Activated T-helper 1 cell treated with anti-CD3 and anti-CD28 coated beads, Interleukin-12 subunit alpha, Interleukin-12 subunit beta, Interleukin-2, Interleukin-4 antibody, amounts not matched to agents 30 ng/mL and 10 ng/mL and 1 ng/mL, durations not matched to agents 14 hours and 24 hours and 36 hours (primary cell): ENCODE data around the gene ALPL. TPM values are rescaled to one million over a fixed set of nuclear protein-coding genes. Genes with fewer than 3 reads are reported as not detected.

Source experiments
- DNase-seq: peaks from one replicate; pipeline ENCODE4 v3.0.0; 2021; ENCODE audit warnings: low spot score
- H3K27ac Mint-ChIP-seq: one replicate; pipeline ENCODE4 v1.8.0; 2021; ENCODE audit warnings: mild to moderate bottlenecking, mixed read lengths
- H3K27me3 Mint-ChIP-seq: one replicate; pipeline ENCODE4 v1.8.0; 2022; ENCODE audit warnings: mild to moderate bottlenecking, moderate library complexity, mixed read lengths; ENCODE audit not compliant: insufficient read depth
- H3K36me3 Mint-ChIP-seq: one replicate; pipeline ENCODE4 v1.8.0; 2021; ENCODE audit warnings: low read depth, mixed read lengths
- H3K4me1 Mint-ChIP-seq: one replicate; pipeline ENCODE4 v1.8.0; 2021; ENCODE audit warnings: low read depth, mixed read lengths
- H3K4me3 Mint-ChIP-seq: one replicate; pipeline ENCODE4 v1.8.0; 2021; ENCODE audit warnings: mild to moderate bottlenecking, moderate library complexity, mixed read lengths
- H3K9me3 Mint-ChIP-seq: one replicate; pipeline ENCODE4 v1.8.0; 2021; ENCODE audit warnings: mixed read lengths
- intact Hi-C: fragments of 100-400 bp; cut with micrococcal nuclease; formaldehyde crosslinking; loops from one replicate; pipeline ENCODE4 v1.15.1; 2024
- total RNA-seq: library from RNA; stranded (reverse); gene quantifications from 2 replicates; pipeline ENCODE4 v1.2.3, GENCODE V29; 2022

ALPL gene
- total RNA-seq, 1 donor from 2014 or later = not detected

- H3K4me1 Mint-ChIP-seq = no peaks in the 10 kb centered on the region
- H3K27ac Mint-ChIP-seq = no peak overlapping the region
- no peaks in the 10 kb centered on the region for H3K36me3 Mint-ChIP-seq
- H3K9me3 Mint-ChIP-seq = no peaks in the 10 kb centered on the region
- intact Hi-C loops = no loop called here
- peaks cover 3% of the 10 kb centered on the region for H3K27me3 Mint-ChIP-seq
- no peak overlapping the region for H3K4me3 Mint-ChIP-seq
- no peak for DNase-seq
These were observed 77.8 kb downstream of the ALPL start for GRCh38 chr1:21586846-21587601.

- Mint-ChIP-seq H3K9me3 (no peaks in the 10 kb centered on the region), H3K36me3 (no peaks in the 10 kb centered on the region), H3K4me3 (no peak overlapping the region), H3K27ac (no peak overlapping the region), H3K27me3 (peaks cover 3% of the 10 kb centered on the region), H3K4me1 (no peaks in the 10 kb centered on the region)
- intact Hi-C loops = no loop called here
- DNase-seq = no peak
These were observed 78.4 kb downstream of the ALPL start for GRCh38 chr1:21587602-21587953.

- intact Hi-C loops = no loop called here
- Mint-ChIP-seq H3K27ac (no peak overlapping the region), H3K9me3 (no peaks in the 10 kb centered on the region), H3K4me3 (no peak overlapping the region), H3K27me3 (peaks cover 3% of the 10 kb centered on the region), H3K36me3 (no peaks in the 10 kb centered on the region), H3K4me1 (no peaks in the 10 kb centered on the region)
- DNase-seq = no peak
These were observed 80.4 kb downstream of the ALPL start for GRCh38 chr1:21589618-21590017.

DNA sequence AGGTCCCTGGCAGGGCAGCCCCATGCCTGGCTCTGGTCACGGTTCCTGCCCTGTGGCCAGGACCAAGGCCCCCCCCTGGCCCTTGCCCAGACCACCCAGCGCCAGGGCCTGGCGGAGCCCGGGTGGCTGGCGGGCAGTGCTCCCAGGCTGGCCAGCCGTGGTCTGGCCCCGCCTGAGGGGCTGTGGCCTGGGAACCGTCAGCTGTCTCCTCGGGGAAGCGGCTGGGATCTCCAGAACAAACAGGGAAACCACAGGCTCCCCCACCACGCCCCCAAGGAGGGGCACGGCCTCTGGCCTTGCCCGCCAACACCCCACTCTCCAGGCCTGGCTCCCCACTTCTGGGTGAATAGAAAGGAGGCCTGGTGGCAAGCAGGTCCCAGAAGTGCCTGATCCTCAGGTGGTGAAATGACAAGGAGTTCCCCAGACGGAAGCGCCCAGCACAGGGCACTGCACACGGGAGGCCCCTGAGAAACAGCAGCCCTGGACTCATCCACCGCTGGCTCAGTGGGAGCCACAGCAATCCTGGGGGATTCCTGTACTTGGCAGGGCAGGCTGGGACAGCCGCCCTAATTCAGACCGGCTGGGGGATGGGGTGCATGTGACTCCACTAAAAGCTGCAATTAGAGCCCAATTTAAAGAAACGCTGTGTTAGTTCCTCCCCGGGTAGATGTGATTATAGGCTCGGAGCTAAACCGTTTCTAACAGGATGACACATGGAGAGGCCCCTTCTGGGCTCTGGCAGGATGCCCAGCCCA is 81.1 kb downstream of the ALPL start:
- H3K27me3 Mint-ChIP-seq = peaks cover 3% of the 10 kb centered on the region
- H3K27ac Mint-ChIP-seq = no peak overlapping the region
- no peaks in the 10 kb centered on the region for H3K4me1 Mint-ChIP-seq
- H3K36me3 Mint-ChIP-seq = no peaks in the 10 kb centered on the region
- DNase-seq = no peak
- no peaks in the 10 kb centered on the region for H3K9me3 Mint-ChIP-seq
- intact Hi-C loops = no loop called here
- no peak overlapping the region for H3K4me3 Mint-ChIP-seq

DNA sequence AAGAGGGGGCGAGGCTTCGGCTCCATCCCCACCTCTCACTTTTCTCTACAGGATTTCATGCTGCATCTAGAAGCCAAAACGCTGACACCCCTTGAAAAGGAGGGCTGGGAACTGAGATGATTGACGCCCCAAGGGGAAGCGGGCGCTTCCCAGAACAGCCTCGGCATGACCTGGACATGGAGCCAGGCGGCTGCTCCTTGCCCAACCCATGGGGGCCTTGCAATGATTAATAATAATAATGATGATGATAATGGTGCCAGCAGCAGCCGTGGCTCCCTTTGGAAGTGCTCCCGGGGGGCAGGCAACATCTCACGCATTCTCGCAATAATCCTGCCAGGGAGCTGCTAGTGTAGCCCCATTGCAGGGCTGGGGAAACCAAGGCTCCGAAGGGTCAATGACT is 81.7 kb downstream of the ALPL start:
- Mint-ChIP-seq H3K4me1 (no peaks in the 10 kb centered on the region), H3K4me3 (no peak overlapping the region), H3K27me3 (peaks cover 6% of the 10 kb centered on the region), H3K36me3 (no peaks in the 10 kb centered on the region), H3K9me3 (no peaks in the 10 kb centered on the region), H3K27ac (no peak overlapping the region)
- intact Hi-C loops = no loop called here
- DNase-seq = no peak

DNA sequence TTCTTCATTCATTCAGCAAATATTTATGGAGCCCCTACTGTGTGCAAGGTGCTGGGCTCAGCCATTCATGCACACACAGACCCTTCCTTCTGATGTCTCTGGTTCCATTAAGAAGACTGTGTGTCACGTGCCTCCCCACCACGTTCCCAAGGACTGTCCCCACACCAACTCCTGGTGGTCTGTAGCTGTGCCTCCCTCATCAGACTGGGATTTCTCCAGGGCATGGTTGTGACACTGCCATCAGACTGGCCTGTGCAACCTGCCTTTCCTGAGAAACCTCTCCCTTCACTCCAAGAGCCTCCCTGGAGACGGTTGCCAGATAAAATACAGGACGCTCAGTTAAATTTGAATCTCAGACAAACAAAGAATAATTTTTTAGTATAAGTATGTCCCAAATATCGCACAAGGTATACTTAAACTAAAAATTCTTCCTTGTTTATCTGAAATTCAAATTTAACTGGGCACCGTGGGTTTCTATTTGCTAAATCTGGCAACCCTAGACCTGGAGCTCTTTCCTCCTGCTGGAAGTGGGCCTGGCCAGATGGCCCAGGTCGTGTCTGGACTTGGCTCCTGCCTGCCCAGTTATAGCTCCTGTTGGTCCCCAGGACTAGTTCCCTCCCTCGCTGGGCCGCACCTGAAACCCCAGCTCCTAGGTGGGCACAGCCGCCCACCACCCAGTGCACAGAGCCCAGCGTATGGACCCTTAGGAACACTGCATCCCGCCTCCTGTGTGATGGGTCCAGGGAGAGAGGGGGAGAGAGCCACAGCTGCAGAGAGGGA is 83.1 kb downstream of the ALPL start:
- H3K36me3 Mint-ChIP-seq = no peaks in the 10 kb centered on the region
- intact Hi-C loops = no loop called here
- no peak overlapping the region for H3K27ac Mint-ChIP-seq
- no peak overlapping the region for H3K4me3 Mint-ChIP-seq
- H3K9me3 Mint-ChIP-seq = no peaks in the 10 kb centered on the region
- peaks cover 6% of the 10 kb centered on the region for H3K27me3 Mint-ChIP-seq
- DNase-seq = no peak
- H3K4me1 Mint-ChIP-seq = no peaks in the 10 kb centered on the region

- H3K27ac Mint-ChIP-seq = no peak overlapping the region
- H3K4me1 Mint-ChIP-seq = no peaks in the 10 kb centered on the region
- no peaks in the 10 kb centered on the region for H3K9me3 Mint-ChIP-seq
- no peaks in the 10 kb centered on the region for H3K36me3 Mint-ChIP-seq
- intact Hi-C loops = no loop called here
- peaks cover 6% of the 10 kb centered on the region for H3K27me3 Mint-ChIP-seq
- no peak overlapping the region for H3K4me3 Mint-ChIP-seq
- DNase-seq = no peak
These were observed 84.0 kb downstream of the ALPL start for GRCh38 chr1:21593231-21593630.

DNA sequence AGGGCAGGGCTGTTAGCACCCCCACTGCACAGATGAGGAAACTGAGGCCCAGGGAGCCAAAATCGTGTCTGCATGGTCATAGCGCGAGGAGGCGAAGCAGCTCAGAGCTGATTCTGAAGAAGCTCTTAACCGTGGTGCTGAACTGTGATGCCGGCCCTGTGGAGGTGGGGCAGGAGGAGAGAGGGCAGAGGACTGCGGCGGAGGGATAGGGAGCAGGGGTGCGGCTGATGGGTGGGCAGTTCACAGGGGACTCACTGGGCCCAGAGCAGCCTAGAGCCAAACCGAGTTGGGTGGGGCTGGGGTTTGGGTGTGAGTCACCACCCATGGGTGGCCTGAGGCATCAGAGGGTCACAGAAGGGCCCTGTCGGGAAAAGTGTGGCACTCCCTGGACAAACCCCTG is 85.3 kb downstream of the ALPL start:
- no peaks in the 10 kb centered on the region for H3K36me3 Mint-ChIP-seq
- H3K27ac Mint-ChIP-seq = no peak overlapping the region
- DNase-seq = no peak
- intact Hi-C loops = no loop called here
- H3K9me3 Mint-ChIP-seq = no peaks in the 10 kb centered on the region
- peaks cover 6% of the 10 kb centered on the region for H3K27me3 Mint-ChIP-seq
- no peaks in the 10 kb centered on the region for H3K4me1 Mint-ChIP-seq
- H3K4me3 Mint-ChIP-seq = no peak overlapping the region

DNA sequence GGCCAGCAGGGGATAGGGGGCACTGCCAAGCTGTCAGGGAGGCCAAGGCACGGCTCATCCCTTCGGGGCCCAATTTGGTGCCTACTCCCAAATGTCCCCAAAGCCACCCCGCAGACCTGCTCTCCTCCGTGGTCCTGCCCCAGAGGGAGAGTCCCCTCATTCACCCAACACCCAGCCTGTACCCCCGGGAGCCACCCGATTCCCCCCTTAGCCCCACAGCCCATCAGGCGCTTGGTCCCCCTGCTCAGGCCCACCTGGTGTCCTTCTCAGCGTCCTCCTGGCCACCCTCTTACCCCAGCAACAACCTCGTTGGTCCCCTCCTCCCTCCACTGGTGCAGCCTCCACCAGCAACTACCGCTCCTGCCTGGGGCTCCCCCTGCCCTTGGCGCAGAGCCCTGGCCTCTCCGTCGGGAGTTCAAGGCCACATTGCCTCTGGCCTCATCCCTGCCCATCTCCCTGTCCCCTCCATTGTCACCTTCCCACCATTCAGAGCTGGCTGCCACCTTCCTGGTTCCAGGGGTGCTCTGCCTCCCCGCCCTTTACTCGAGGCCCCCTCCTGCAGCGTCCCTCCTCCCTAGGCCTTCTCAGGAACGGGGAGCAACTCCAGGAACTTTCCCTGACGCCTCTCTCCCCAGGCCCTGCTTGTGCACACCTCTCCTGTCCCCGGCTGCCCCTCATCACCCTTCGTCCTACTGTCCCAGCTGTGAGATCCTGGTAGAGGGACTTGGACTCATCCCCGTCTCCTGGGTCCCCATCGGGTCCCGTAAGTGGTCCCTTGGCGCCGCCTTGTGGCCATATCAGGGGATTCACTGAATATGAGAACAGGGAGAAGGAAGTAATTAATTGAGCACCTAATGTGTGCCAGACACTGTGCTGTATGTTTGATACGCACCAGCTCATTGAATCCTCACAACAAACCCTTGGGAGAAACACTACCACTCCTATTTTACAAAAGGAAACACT is 86.0 kb downstream of the ALPL start:
- Mint-ChIP-seq H3K27me3 (peaks cover 6% of the 10 kb centered on the region), H3K9me3 (no peaks in the 10 kb centered on the region)
- intact Hi-C loops = no loop called here

GRCh38 chr1:21596174-21596573 is 87.0 kb downstream of the ALPL start:
- no peak for DNase-seq
- peaks cover 3% of the 10 kb centered on the region for H3K27me3 Mint-ChIP-seq
- no peak overlapping the region for H3K27ac Mint-ChIP-seq
- no peaks in the 10 kb centered on the region for H3K36me3 Mint-ChIP-seq
- no peaks in the 10 kb centered on the region for H3K4me1 Mint-ChIP-seq
- no peak overlapping the region for H3K4me3 Mint-ChIP-seq
- no peaks in the 10 kb centered on the region for H3K9me3 Mint-ChIP-seq
- intact Hi-C loops = no loop called here

More for the DNA sequence above, 86.0 kb downstream of the ALPL start:
- Mint-ChIP-seq H3K4me3 (no peak overlapping the region), H3K36me3 (no peaks in the 10 kb centered on the region), H3K4me1 (no peaks in the 10 kb centered on the region), H3K27ac (no peak overlapping the region)
- peak; percentile 25 for DNase-seq

- Mint-ChIP-seq H3K9me3 (no peaks in the 10 kb centered on the region), H3K4me3 (no peak overlapping the region), H3K36me3 (no peaks in the 10 kb centered on the region), H3K27me3 (peaks cover 3% of the 10 kb centered on the region), H3K27ac (no peak overlapping the region), H3K4me1 (no peaks in the 10 kb centered on the region)
- DNase-seq = no peak
- intact Hi-C loops = no loop called here
These were observed 87.4 kb downstream of the ALPL start for GRCh38 chr1:21596628-21597027.

GRCh38 chr1:21597753-21598152 is 88.5 kb downstream of the ALPL start:
- H3K27ac Mint-ChIP-seq = no peak overlapping the region
- H3K36me3 Mint-ChIP-seq = no peaks in the 10 kb centered on the region
- H3K27me3 Mint-ChIP-seq = peaks cover 3% of the 10 kb centered on the region
- no peak for DNase-seq
- intact Hi-C loops = no loop called here
- no peaks in the 10 kb centered on the region for H3K9me3 Mint-ChIP-seq
- H3K4me3 Mint-ChIP-seq = no peak overlapping the region
- no peaks in the 10 kb centered on the region for H3K4me1 Mint-ChIP-seq
